Measurements from ENCODE around the gene BEAN1.
"Not testable (repeated sequence)": the region's sequence is repeated elsewhere in the genome, so short reads cannot be mapped to it uniquely, and the experiment has no call there.

Gene BEAN1

DNA sequence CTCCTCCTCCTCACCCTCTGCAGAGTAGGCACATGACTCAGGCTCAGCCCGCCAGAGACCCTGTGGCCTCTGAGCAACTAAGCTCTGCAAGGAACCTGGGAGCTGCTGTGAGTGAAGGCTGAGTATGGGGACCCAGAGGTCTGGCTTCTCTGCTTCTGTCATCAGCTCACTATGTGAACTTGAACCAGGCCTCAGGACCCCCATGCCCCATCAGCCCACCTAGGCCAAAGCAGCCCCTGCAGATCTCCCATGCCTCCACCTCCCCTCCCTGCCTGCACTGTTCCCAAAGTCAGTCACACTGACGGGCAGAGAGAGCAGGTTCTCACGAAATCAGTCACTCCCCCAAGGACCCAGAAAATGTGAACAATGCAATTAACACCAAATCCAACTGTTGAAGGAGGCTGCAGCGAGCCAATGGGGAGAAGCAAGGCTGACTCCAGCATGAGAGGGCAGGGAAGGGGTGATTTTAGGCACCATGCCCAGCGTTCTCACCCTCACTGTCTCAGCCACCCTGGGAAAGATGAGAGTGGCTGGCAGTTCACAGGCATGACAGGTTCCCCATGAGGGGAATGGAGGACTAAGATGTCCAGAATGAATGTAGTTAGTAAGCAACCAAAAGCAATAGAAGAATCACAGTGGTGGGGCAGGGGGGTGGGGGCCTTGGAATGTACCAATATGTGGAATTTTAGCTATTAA is 60.6 kb downstream of the BEAN1 start:
- no peak for DNase-seq

GRCh38 chr16:66488505-66488904 is 61.4 kb downstream of the BEAN1 start:
- DNase-seq, result no peak

GRCh38 chr16:66489385-66489784 is 62.3 kb downstream of the BEAN1 start:
- no peak for DNase-seq

DNA sequence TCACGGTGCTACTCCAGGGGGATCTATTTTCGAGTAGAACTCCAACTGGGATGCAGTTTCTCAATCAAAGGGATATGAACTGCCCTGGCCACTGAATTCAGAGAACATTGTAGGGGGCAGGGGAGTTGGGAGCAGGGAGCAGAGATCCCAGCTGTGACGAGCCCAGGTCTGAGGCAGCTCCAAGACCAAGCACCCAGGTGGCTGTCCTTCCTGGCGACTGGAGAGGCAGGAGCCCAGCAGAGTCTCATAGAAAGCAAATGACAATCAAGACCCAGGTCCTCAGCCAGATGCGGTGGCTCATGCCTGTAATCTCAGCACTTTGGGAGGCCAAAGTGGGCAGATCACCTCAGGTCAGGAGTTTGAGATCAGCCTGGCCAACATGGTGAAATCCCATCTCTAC is 62.7 kb downstream of the BEAN1 start:
- DNase-seq, result no peak

DNA sequence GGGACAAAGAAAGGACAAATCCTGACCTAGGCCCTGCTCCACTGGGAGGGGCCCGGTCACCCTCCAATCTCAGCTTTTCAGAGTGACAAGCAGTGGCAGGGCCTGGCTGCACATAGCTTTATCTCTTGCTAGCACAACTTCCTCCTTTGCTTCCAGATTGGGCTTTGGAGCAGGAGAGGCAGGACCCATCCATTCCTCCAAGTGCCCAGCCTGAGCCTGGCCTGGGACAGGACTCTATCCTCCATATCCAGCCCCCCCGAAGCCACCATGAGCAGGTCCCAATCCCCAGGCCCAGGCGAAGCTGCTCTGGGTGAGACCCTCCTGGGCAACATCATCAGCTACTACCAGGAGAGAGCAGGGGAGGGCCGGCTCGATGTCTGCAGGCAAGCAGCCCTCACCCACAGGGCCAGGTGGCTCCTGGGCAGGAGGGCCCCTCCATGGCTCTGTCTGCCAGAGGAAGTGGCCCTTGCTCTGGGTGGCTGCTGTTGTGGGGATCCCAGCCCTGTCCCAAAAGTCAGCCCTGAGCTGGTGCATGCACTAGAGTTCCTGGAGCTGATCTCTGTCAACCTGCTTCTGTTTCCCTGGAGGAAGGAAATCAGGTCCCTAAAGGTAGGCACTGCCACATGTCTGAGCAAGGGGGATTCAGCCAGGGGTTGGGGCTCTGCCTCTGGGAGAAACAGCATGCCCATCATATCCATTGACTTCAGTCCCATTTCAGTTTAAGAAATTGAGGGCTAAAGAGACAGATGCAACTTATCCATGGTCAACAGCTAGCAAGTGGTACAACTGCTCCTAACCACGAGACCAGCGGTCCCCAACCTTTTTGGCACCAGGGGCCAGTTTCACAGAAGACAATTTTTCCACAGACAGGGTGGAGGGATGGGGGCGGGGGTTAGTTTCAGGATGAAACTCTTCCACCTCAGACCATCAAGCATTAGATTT is 64.0 kb downstream of the BEAN1 start:
- DNase-seq, result no peak

DNA sequence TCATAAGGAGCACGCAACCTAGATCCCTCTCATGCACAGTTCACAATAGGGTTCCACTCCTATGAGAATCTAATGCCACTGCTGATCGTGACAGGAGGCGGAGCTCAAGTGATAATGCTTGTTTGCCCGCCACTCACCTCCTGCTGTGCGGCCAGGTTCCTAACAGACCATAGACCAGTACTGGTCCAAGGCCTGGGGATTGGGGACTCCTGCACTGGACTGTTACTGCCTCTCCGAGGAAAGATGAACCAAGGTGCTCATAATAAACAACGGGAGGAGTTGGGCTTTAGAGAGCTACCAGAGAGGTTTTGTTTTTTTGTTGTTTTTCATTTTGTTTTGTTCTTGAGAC is 64.6 kb downstream of the BEAN1 start:
- no peak for DNase-seq

DNA sequence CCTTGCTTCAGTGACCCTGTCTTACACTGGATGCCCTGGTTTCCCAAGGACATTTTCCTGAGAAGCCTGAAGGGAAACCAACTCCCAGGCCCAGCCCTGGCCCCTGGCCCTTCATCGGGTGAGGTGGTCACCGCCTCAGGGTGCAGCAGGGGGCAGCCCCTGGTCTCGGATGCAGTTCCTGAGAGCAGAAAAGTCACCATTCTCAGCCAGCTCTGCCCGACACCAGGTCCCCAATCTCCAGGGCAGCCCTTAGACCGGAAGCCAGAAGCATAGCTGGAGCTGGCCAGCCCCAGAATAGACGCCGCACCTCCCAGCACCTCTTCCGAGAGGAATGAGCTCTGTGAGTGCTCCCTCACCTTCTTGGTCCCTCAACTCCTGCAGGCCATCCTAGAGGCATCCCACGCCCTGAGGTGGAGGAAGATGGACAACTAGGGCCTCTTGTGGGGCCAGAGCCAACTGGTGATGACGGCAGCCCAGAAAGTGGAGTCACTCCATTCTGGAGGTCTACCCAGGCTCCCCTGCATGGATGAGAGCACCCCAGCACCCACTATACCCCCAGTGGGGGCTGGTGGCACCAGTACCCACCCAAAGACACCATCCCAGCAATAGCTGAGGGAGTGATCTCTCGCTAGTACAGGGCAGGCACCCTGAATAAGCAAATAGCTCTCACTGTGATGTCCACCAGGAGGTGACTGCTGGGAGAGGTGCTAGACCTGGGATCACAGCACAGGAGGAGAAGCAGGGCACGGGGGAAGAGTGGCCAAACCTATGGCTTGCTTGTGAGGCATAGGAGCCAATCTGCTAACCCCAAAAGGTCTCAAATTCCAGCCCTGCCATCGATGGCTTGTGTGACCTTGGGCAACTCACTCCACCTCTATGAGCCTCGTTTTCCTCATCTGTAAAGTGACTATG is 66.7 kb downstream of the BEAN1 start:
- no peak for DNase-seq

- DNase-seq, result no peak
These were observed 67.8 kb downstream of the BEAN1 start for GRCh38 chr16:66494916-66495315.

- DNase-seq, result no peak
These were observed 68.3 kb downstream of the BEAN1 start for GRCh38 chr16:66495440-66495839.

- not testable (repeated sequence) for DNase-seq
These were observed 69.1 kb downstream of the BEAN1 start for GRCh38 chr16:66496226-66496625.

DNA sequence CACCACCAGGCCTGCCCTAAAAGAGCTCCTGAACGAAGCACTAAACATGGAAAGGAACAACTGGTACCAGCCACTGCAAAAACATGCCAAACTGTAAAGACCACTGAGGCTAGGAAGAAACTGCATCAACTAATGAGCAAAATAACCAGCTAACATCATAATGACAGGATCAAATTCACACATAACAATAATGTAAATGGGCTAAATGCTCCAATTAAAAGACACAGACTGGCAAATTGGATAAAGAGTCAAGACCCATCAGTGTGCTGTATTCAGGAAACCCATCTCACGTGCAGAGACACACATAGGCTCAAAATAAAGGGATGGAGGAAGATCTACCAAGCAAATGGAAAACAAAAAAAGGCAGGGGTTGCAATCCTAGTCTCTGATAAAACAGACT is 70.8 kb downstream of the BEAN1 start:
- DNase-seq, result not testable (repeated sequence)

DNA sequence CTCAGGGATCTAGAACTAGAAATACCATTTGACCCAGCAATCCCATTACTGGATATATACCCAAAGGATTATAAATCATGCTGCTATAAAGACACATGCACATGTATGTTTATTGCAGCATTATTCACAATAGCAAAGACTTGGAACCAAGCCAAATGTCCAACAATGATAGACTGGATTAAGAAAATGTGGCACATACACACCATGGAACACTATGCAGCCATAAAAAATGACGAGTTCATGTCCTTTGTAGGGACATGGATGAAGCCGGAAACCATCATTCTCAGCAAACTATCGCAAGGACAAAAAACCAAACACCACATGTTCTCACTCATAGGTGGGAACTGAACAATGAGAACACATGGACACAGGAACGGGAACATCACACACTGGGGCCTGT is 74.5 kb downstream of the BEAN1 start:
- DNase-seq, result not testable (repeated sequence)

DNA sequence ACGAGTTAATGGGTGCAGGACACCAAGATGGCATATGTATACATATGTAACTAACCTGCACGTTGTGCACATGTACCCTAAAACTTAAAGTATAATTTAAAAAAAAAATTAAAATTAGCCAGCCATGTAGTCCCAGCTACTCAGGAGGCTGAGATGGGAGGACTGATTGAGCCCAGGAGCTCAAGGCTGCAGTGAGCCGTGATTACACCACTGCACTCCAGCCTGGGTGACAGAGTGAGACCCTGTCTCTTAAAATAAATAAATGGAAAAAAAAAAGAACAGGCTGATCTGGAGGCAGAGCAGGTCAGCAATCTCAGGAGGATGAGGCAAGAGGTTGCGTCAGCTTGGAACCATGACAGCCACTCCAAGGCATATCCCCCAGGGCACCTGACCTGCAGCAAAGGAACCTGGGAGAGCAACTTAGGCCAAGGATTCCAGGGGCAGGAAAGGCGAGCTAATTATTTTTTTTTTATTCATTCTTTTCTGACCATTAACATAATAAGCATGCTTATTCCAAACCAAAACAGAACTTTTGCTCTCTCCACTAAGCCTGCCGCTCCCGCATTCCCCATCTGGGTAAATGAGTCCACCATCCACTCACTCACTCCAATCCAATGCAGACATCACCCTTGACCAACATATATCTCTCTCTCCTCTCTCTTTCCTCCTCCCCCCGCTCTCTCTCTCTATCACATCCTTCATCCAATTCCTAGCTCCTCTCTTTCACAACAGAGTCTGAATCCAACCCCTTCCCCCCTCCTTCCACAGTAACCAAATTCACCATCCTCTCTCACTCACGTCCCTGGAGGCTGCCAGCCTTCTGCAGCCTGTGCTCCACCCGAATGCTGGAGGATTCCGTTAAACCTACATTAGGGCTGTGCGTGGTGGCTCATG is 75.2 kb downstream of the BEAN1 start:
- peak; percentile 82 for DNase-seq

- DNase-seq, result no peak
These were observed 75.9 kb downstream of the BEAN1 start for GRCh38 chr16:66503030-66503429.

- no peak for DNase-seq
These were observed 76.5 kb downstream of the BEAN1 start for GRCh38 chr16:66503612-66504011.

- DNase-seq, result no peak
These were observed 80.7 kb downstream of the BEAN1 start for GRCh38 chr16:66507731-66508239.

DNA sequence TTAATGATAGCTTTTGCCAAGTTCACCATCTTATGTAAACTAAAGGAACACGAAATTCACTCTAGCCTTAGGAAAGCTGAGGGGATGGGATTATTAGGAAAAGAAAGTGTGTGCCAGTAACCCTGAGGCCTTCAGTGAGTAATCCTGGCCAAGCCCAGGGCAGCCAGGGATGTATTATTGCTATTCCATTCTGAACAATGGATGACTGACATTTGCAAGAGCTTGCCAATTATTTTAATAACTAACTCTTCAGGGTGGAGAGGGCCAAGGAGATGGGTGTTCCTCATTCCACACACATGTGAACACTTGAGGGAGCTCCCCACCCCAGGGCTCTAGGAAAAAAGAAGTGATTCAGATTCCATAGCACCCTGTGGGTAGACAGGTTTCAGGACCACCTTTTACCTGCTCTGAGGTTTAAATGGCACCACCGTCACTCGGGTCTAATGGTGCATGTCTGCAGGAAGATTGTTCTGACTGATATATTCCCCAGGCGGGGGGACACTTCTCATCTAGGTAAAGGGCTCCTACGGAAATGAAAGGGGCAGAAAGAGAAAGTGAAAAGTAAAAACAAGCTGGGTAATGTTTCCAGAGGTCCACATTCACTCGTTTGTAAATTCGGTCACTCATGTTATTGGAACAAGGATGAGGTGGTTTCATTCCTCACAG is 81.3 kb downstream of the BEAN1 start:
- peak; percentile 94 for DNase-seq

- DNase-seq, result no peak
These were observed 81.9 kb downstream of the BEAN1 start for GRCh38 chr16:66508914-66509496.

DNA sequence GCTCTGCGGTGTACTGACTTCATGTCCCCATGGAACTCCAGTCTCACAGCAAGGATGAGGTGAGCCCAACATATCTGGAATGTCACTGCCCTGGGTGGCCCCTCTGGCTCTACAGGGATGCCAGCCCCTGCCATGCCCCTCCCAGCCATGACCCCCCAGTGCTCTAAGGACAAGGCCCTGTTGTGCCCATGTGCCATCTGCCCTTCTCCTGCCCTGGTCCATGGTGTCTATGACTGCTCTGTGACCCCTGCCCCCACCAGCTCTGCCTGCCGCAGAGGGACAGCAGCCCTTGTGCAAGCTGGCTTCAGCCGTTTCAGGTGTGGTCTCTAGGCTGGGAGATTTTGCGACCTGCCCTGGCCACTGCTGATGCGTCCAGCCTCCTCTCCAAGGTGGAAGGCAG is 82.5 kb downstream of the BEAN1 start:
- no peak for DNase-seq

DNA sequence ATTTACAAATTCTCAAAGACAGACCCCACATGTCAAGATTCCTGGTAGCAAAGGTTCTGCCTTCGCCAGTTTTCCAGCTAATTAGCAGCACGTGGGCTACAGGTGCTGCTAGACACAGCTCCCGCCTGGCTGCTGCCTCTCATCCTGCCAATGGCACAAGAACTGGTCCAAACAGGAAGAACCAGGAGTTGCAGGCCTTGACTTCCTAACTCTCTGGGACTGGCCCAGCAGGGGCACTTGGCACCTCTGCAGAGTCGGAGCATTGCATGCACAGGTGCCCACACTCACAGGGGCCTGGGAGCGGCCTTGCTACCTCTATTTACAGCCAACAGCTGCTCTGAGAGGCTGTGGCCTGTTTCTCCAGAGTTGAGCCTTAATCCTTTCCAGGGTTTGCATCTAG is 83.2 kb downstream of the BEAN1 start:
- DNase-seq, result no peak
